Measurements from ENCODE around the gene RNF208. TPM values are rescaled to one million over a fixed set of nuclear protein-coding genes. Genes with fewer than 3 reads are reported as not detected.
"Not testable (repeated sequence)": the region's sequence is repeated elsewhere in the genome, so short reads cannot be mapped to it uniquely, and the experiment has no call there.

The RNF208 gene
- total RNA-seq, 4 donors from 2014 or later, result 3.7 to 10.2 (median 5.5) TPM

DNA sequence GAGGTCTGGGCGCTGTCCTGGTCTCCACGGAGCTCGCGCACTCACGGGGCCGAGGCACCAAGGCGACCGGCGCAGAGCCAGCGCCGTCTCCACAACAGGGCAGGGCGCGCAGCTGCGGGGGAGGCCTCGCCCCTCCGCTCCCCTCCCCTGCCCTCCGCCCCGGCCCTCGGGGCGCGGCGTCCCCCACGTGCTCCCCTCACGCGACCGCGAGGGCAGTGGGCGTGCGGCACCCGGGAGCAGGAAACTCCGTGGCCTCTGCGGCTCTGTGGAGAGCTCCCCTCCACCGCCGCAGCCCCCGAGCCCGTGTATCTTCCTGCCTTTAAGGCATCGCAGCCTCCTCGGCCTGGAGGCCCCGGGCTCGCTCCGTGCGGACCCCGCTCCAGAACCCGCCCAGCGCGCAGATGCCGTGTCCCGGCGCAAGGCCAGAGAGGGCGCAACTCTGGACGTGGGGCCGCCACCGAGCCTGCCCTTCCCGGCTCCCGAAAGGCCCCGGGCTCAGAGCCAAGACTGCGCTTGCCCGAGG, 18.3 kb upstream of the RNF208 start:
- 0 to 1% methylated on average over 26 to 28 of the region's 58 CpGs for WGBS, 2 donors
- peak overlapping the region; percentile 37 for H3K4me3 ChIP-seq (ENCODE audit: low read depth, poor library complexity, severe bottlenecking)
- no peak for TF ChIP-seq POLR2A (IDR thresholded peaks at IDR 0.05)
- TF ChIP-seq, protein P1, sequence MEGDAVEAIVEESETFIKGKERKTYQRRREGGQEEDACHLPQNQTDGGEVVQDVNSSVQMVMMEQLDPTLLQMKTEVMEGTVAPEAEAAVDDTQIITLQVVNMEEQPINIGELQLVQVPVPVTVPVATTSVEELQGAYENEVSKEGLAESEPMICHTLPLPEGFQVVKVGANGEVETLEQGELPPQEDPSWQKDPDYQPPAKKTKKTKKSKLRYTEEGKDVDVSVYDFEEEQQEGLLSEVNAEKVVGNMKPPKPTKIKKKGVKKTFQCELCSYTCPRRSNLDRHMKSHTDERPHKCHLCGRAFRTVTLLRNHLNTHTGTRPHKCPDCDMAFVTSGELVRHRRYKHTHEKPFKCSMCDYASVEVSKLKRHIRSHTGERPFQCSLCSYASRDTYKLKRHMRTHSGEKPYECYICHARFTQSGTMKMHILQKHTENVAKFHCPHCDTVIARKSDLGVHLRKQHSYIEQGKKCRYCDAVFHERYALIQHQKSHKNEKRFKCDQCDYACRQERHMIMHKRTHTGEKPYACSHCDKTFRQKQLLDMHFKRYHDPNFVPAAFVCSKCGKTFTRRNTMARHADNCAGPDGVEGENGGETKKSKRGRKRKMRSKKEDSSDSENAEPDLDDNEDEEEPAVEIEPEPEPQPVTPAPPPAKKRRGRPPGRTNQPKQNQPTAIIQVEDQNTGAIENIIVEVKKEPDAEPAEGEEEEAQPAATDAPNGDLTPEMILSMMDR (IDR thresholded peaks at IDR 0.05), result no peak
- intact Hi-C loops (cut with DNase I; ENCODE audit: low total_unique reads), result no loop called here
- DNase-seq (ENCODE audit: low spot score in 2 of 2), result peak; percentile 68 to 96

DNA sequence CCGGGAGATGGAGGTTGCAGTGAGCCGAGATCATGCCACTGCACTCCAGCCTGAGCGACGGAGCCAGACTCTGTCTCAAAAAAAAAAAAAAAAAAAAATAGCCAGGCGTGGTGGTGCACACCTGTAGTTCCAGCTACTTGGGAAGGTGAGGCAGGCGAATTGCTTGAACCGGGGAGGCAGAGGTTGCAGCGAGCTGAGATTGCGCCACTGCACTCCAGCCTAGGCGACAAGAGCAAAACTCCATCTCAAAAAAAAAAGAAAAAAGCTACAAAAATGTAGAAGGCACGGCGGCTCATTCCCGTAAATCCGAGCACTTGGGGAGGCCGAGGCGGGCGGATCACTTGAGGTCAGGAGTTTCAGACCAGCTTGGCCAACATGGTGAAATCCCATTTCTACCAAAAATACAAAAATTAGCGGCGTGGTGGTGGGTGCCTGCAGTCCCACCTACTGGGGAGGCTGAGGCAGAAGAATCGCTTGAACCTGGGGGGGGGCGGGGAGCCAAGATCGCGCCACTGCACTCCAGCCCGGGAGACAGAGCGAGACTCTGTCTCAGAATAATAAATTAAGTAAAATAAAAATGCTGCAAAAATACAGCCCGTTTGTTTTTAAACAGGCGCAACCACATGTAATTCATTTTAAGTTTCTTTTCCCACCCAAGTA, 17.6 kb upstream of the RNF208 start:
- 46 to 57% methylated on average over 27 of the region's 27 CpGs for WGBS, 2 donors
- DNase-seq (ENCODE audit: low spot score in 2 of 2); intact Hi-C loops (cut with DNase I; ENCODE audit: low total_unique reads): not testable (repeated sequence)
- H3K4me3 ChIP-seq (ENCODE audit: low read depth, poor library complexity, severe bottlenecking), result peak overlapping the region; percentile 37

DNA sequence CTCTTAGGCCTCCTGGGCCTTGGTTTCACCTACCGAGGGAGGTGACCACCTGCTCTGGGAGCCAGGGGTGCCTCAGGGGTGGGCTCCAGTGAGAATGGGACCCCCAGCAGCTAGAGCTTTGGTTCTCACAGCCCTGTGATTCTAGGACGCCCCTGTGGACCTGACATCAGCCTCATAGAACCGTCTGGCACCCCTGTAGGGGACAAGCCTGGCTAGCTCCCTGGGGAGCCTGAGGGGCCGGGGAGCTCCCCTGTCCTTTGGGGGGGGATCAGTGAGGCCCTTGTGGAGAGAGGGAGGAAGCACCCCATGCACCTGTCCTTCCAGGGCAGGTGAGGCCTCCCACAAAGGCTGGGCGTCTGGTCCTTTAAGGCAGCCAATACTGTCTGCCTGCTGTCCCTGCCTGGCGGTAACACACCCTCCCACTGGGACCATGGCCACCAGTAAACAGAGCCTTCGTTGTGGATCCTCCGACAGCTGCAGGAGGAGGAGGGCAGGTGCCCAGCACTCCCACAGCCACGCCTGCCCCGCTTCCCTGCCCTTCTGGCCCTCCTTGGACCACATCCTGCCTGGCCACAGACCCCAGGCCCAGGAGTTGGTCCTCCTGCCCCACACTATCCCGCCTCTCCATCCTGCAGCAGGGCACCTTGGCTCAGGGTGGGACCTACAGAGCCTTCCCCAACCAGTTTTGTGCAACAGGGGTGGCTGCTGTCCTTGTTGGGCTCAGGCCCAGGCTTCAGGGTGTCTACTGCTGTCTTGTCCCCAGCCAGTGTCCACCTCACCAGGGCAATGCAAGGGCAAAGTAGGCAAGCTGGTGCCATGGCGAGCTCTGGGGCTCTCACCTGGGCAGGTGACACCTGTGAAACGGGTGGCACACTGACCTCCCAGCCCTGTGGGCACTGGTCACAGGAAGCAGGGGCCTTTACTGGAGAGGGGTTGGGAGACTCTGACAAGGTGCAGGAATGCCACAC, 16.0 kb upstream of the RNF208 start:
- no peak for DNase-seq (ENCODE audit: low spot score in 2 of 2)
- no peak for TF ChIP-seq POLR2A (IDR thresholded peaks at IDR 0.05)
- TF ChIP-seq, protein P1 (IDR thresholded peaks at IDR 0.05), result no peak
- WGBS, 2 donors, result 49 to 55% methylated on average over 8 to 13 of the region's 13 CpGs
- no peak overlapping the region for H3K4me3 ChIP-seq (ENCODE audit: low read depth, poor library complexity, severe bottlenecking)
- intact Hi-C loops (cut with DNase I; ENCODE audit: low total_unique reads), result no loop called here

DNA sequence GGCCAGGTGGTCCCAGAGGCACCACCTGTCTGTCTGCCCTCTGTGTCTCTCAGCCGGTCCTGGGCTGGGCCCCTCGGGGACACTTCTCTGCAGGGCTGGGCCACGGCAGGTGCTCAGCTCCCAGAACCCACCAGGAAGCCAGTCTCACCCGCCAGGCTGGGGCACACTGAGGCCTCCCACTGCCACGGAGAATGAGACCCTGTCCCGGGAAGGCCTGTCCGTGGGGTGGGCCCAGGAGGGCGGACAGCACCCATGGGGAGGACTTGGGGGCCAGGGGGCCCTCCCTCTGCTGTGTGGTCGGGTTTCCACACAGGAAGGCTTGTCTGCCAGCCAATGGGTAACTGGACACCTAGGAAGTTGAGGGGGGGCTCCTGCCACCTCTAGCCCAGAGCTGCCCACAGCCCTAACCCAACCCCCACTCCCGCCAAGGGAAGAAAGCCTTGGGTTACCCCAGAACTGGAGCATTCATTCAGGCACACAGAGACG, 14.9 kb upstream of the RNF208 start:
- intact Hi-C loops (cut with DNase I; ENCODE audit: low total_unique reads), result no loop called here
- WGBS, 2 donors, result 42 to 95% methylated on average over 2 to 11 of the region's 11 CpGs
- no peak for DNase-seq (ENCODE audit: low spot score in 2 of 2)
- no peak overlapping the region for H3K4me3 ChIP-seq (ENCODE audit: low read depth, poor library complexity, severe bottlenecking)
- TF ChIP-seq POLR2A (IDR thresholded peaks at IDR 0.05), result no peak
- TF ChIP-seq, protein P1 (IDR thresholded peaks at IDR 0.05), result no peak

DNA sequence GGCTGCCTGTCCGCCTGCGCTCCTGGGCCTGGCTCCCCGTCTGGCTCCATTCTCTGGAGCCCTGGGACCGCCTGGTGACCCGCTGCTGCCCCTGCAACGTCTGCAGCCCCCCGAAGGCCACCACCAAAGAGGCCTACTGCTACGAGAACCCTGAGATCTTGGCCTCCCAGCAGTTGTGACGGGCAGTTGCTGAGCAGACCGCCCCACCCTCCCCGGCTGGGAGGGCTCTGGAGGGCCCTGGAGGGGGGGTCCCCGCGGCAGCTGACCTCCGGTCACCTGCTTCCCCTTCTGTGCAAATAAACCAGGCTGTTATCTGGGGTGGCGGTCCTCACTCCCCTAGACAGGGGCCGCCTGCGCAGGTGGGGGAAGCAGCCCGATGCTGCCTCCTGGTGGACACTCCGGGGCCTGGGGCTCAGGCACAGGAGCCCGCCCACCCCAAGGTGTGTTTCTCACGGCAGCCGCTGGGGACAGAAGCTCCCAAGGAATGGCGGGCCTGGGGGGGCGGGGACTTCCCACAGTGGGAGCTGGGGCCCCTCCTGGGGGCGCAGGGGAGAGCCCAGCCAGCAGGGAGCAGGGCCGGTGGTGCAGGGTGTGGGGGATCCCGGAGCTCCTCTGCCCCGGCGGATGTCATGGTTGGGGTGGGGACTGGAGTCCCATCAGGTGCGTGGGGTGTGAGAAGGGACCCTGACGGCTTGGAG, 14.3 kb upstream of the RNF208 start:
- 22 to 35% methylated on average over 18 to 21 of the region's 31 CpGs for WGBS, 2 donors
- peak; percentile 75 to 95 for DNase-seq (ENCODE audit: low spot score in 2 of 2)
- intact Hi-C loops (cut with DNase I; ENCODE audit: low total_unique reads), result no loop called here
- no peak overlapping the region for H3K4me3 ChIP-seq (ENCODE audit: low read depth, poor library complexity, severe bottlenecking)
- TF ChIP-seq, protein P1 (IDR thresholded peaks at IDR 0.05), result peak in 1 of 3 donors; percentile 64
- no peak for TF ChIP-seq POLR2A (IDR thresholded peaks at IDR 0.05)
